ENCODE results near the gene CDKN2AIP. TPM values are rescaled to one million over a fixed set of nuclear protein-coding genes. Genes with fewer than 3 reads are reported as not detected.

The CDKN2AIP gene
- total and polyA plus RNA-seq, 4 donors, result 7.2 to 15.1 (median 11.0) TPM

DNA sequence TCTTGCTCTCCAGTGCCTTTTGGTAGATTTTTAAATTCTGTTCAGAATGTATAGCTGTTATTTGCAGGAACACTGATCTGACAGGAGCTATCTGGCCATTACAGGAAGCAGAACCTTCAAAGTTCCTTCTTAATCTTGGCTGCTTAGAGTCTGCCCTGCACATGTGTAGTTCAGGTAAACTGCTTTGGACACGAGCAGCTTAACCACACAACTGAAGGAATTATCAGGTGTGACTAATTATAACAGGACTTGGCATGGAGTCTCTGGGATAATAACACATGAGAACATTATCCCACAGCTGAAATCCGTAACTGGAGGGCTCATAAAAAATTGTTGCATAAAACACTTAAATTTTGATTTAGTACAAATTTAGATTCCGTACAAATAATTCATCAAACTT lies 48.8 kb downstream of the CDKN2AIP start (continued):
- no peak for TF ChIP-seq FOXA2 (IDR thresholded peaks at IDR 0.05)
- no peak for TF ChIP-seq NR2F2 (IDR thresholded peaks at IDR 0.05)

DNA sequence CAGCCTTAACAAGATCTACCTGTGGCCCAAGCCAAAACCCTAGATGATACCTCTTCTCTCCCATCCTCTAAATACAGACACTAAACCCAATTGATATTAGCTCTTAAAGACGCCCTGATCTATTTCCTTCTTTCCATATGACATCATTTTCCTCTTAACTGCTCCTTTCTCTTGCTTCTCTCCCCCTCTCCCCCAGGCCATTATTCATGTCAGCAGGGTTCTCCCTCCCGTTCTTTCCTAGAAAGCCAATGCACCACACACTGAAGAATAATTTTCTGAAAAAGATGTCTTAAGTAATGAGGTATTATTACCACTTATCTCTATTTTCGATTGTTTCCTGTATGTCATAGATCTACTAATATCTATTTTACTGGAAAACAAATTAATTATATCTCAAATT lies 50.7 kb downstream of the CDKN2AIP start:
- no peak overlapping the region for H3K4me3 ChIP-seq (ENCODE audit: low read depth in 1 of 3, low read length in 3 of 3)
- H3K27ac ChIP-seq (ENCODE audit: low read depth in 1 of 2, low read length in 2 of 2), result no peak overlapping the region
- H3K36me3 ChIP-seq (ENCODE audit: control insufficient read depth in 4 of 4, insufficient read depth in 3 of 4, low read depth in 1 of 4, low read length in 3 of 4), result peaks cover 0 to 2% (median 0%) of the 10 kb centered on the region in 4 donors
- H3K4me1 ChIP-seq (ENCODE audit: control insufficient read depth in 4 of 4, insufficient read depth in 4 of 4, low read length in 3 of 4), result no peaks in the 10 kb centered on the region
- TF ChIP-seq RXRA (IDR thresholded peaks at IDR 0.05) (no peak), FOXA2 (IDR thresholded peaks at IDR 0.05) (no peak), HNF4A (conservative IDR thresholded peaks at IDR 0.05) (no peak), JUND (IDR thresholded peaks at IDR 0.05) (no peak), FOXA1 (IDR thresholded peaks at IDR 0.05) (no peak), EGR1 (IDR thresholded peaks at IDR 0.05; ENCODE audit: low read depth in 2 of 2) (no peak), SP1 (IDR thresholded peaks at IDR 0.05) (no peak)
- TF ChIP-seq, protein P1, sequence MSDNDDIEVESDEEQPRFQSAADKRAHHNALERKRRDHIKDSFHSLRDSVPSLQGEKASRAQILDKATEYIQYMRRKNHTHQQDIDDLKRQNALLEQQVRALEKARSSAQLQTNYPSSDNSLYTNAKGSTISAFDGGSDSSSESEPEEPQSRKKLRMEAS (IDR thresholded peaks at IDR 0.05), result no peak
- 92% methylated on average over 3 of the region's 3 CpGs for WGBS
- H3K9me3 ChIP-seq (ENCODE audit: control insufficient read depth in 4 of 4, low read length in 3 of 4), result no peaks in the 10 kb centered on the region
- H3K9ac ChIP-seq (ENCODE audit: low read depth in 1 of 2, low read length in 2 of 2), result no peak overlapping the region
- no peak for DNase-seq (ENCODE audit: low spot score)
- H3K27me3 ChIP-seq (ENCODE audit: control insufficient read depth in 4 of 4, insufficient read depth in 4 of 4, low read length in 3 of 4), result no peaks in the 10 kb centered on the region

Other genes with a start within 250 kb of the CDKN2AIP start
- gene CLDN22, start 124.4 kb upstream of the CDKN2AIP start, total RNA-seq, result under 1 TPM in 1 of 2 donors, not detected in 1; 0.05 TPM
- not detected for gene CLDN22, start 124.4 kb upstream of the CDKN2AIP start, polyA plus RNA-seq
- not detected for gene CLDN24, start 122.2 kb upstream of the CDKN2AIP start, total RNA-seq
- not detected for gene CLDN24, start 122.2 kb upstream of the CDKN2AIP start, polyA plus RNA-seq
- gene ING2, start 60.4 kb downstream of the CDKN2AIP start, total RNA-seq, result 1 to 10 TPM; 3.9 to 8.8 TPM
- gene ING2, start 60.4 kb downstream of the CDKN2AIP start, polyA plus RNA-seq, result 1 to 10 TPM; 5.0 to 5.2 TPM
- gene RWDD4, start 214.5 kb downstream of the CDKN2AIP start, total RNA-seq, result 1 to 10 TPM; 8.0 to 9.8 TPM
- 10 to 100 TPM in 1 of 2 donors, 1 to 10 TPM in 1; 6.5 to 17.9 TPM for gene RWDD4, start 214.5 kb downstream of the CDKN2AIP start, polyA plus RNA-seq
- gene TRAPPC11, start 214.7 kb downstream of the CDKN2AIP start, total RNA-seq, result 10 to 100 TPM; 19.7 to 27.9 TPM
- gene TRAPPC11, start 214.7 kb downstream of the CDKN2AIP start, polyA plus RNA-seq, result 10 to 100 TPM in 1 of 2 donors, 1 to 10 TPM in 1; 7.6 to 10.0 TPM